Activated B cell treated with CpG ODN at 0.5 μM for 24 hours (primary cell): ENCODE results near the gene SOCS3. TPM values are rescaled to one million over a fixed set of nuclear protein-coding genes. Genes with fewer than 3 reads are reported as not detected.

Experiments used
- ATAC-seq: fragments of 200-7000 bp; cut with Tn5 transposase; one replicate; pipeline ENCODE4 v1.10.0; 2021; ENCODE audit warnings: low read depth, mild to moderate bottlenecking, moderate library complexity
- CTCF ChIA-PET: fragments of 350-600 bp; sonication (Branson Sonifier 250); formaldehyde crosslinking; loops from one replicate; lab custom pipeline; 2021; ENCODE audit warnings: antibody characterized with exemption; lab: Charles Lee
- POLR2A ChIA-PET: fragments of 350-600 bp; sonication (Branson Sonifier 250); formaldehyde crosslinking; loops from one replicate; lab custom pipeline; 2021; ENCODE audit warnings: antibody characterized with exemption; lab: Charles Lee
- DNase-seq: peaks from one replicate; pipeline ENCODE4 v3.0.0; 2022
- H3K27ac Mint-ChIP-seq: one replicate; pipeline ENCODE4 v1.8.0; 2020; ENCODE audit warnings: mixed read lengths
- H3K27me3 Mint-ChIP-seq: one replicate; pipeline ENCODE4 v1.8.0; 2021; ENCODE audit warnings: mixed read lengths
- H3K36me3 Mint-ChIP-seq: one replicate; pipeline ENCODE4 v1.8.0; 2021; ENCODE audit warnings: low read depth, mixed read lengths
- H3K4me1 Mint-ChIP-seq: one replicate; pipeline ENCODE4 v1.8.0; 2021; ENCODE audit warnings: mixed read lengths
- H3K4me3 Mint-ChIP-seq: one replicate; pipeline ENCODE4 v1.8.0; 2020; ENCODE audit warnings: mild to moderate bottlenecking, mixed read lengths
- H3K9me3 Mint-ChIP-seq: one replicate; pipeline ENCODE4 v1.8.0; 2020; ENCODE audit warnings: mixed read lengths
- CTCF ChIP-seq: fragments of 200-600 bp; IDR thresholded peaks from one replicate; pipeline ENCODE4 v1.8.0; 2022; ENCODE audit warnings: antibody characterized with exemption, mild to moderate bottlenecking
- intact Hi-C: fragments of 100-400 bp; cut with micrococcal nuclease; formaldehyde crosslinking; loops from one replicate; pipeline ENCODE4 v1.15.1; 2024
- total RNA-seq: library from RNA; stranded (reverse); gene quantifications from 2 replicates; pipeline ENCODE4 v1.2.3, GENCODE V29; 2022

SOCS3 gene
- total RNA-seq, 1 donor from 2014 or later: 79.9 TPM

GRCh38 chr17:78400581-78401240 is 40.8 kb upstream of the SOCS3 start:
- no peaks in the 10 kb centered on the region for H3K9me3 Mint-ChIP-seq
- intact Hi-C loops: no loop called here
- peaks cover 95% of the 10 kb centered on the region for H3K36me3 Mint-ChIP-seq
- no peak overlapping the region for H3K4me3 Mint-ChIP-seq
- DNase-seq (no peak), ATAC-seq (no peak)
- H3K27ac Mint-ChIP-seq: no peak overlapping the region
- ChIA-PET CTCF (interaction anchor here (1.2 kb wide), 1 partner anchor 40 kb away, joined by 4 read pairs; no protein-coding TSS in a partner anchor), POLR2A (interaction anchor here (0.6 kb wide), 1 partner anchor 202 kb away, joined by 3 read pairs; no protein-coding TSS in a partner anchor)
- no peaks in the 10 kb centered on the region for H3K4me1 Mint-ChIP-seq
- no peak for TF ChIP-seq CTCF
- H3K27me3 Mint-ChIP-seq: no peaks in the 10 kb centered on the region

- POLR2A ChIA-PET: interaction anchor here (0.6 to 0.7 kb wide), 2 partner anchors 40 to 415 kb away, joined by 3 to 5 read pairs; partner anchors contain the start of gene SOCS3
- CTCF ChIA-PET: no interaction called here
- intact Hi-C loops: no loop called here
- ATAC-seq (no peak), DNase-seq (no peak)
- peaks cover 94% of the 10 kb centered on the region for H3K36me3 Mint-ChIP-seq
- no peaks in the 10 kb centered on the region for H3K9me3 Mint-ChIP-seq
- no peaks in the 10 kb centered on the region for H3K27me3 Mint-ChIP-seq
- H3K4me3 Mint-ChIP-seq: no peak overlapping the region
- no peak overlapping the region for H3K27ac Mint-ChIP-seq
- H3K4me1 Mint-ChIP-seq: peaks cover 5% of the 10 kb centered on the region
- no peak for TF ChIP-seq CTCF
These were observed 39.8 kb upstream of the SOCS3 start for GRCh38 chr17:78399693-78400144.

GRCh38 chr17:78399028-78399692 is 39.3 kb upstream of the SOCS3 start:
- Mint-ChIP-seq H3K4me1 (peaks cover 5% of the 10 kb centered on the region), H3K36me3 (peaks cover 92% of the 10 kb centered on the region), H3K27ac (no peak overlapping the region), H3K4me3 (no peak overlapping the region), H3K9me3 (no peaks in the 10 kb centered on the region), H3K27me3 (no peaks in the 10 kb centered on the region)
- no peak for ATAC-seq
- ChIA-PET POLR2A (interaction anchor here (0.6 kb wide), 1 partner anchor 386 kb away, joined by 6 read pairs; no protein-coding TSS in a partner anchor), CTCF (no interaction called here)
- no peak for TF ChIP-seq CTCF
- DNase-seq: no peak
- intact Hi-C loops: no loop called here

- H3K36me3 Mint-ChIP-seq: peaks cover 90% of the 10 kb centered on the region
- ChIA-PET CTCF (no interaction called here), POLR2A (no interaction called here)
- DNase-seq (no peak), ATAC-seq (no peak)
- TF ChIP-seq CTCF: no peak
- no peak overlapping the region for H3K4me3 Mint-ChIP-seq
- peaks cover 8% of the 10 kb centered on the region for H3K4me1 Mint-ChIP-seq
- H3K9me3 Mint-ChIP-seq: no peaks in the 10 kb centered on the region
- intact Hi-C loops: no loop called here
- no peaks in the 10 kb centered on the region for H3K27me3 Mint-ChIP-seq
- no peak overlapping the region for H3K27ac Mint-ChIP-seq
These were observed 38.5 kb upstream of the SOCS3 start for GRCh38 chr17:78398390-78398789.

GRCh38 chr17:78397681-78398101 is 37.8 kb upstream of the SOCS3 start:
- intact Hi-C loops: no loop called here
- H3K4me3 Mint-ChIP-seq: no peak overlapping the region
- POLR2A ChIA-PET: no interaction called here

More at GRCh38 chr17:78397681-78398101, 37.8 kb upstream of the SOCS3 start:
- Mint-ChIP-seq H3K36me3 (peaks cover 85% of the 10 kb centered on the region), H3K27me3 (no peaks in the 10 kb centered on the region), H3K4me1 (peaks cover 10% of the 10 kb centered on the region), H3K9me3 (no peaks in the 10 kb centered on the region), H3K27ac (no peak overlapping the region)
- TF ChIP-seq CTCF: no peak
- ATAC-seq (no peak), DNase-seq (no peak)
- CTCF ChIA-PET: no interaction called here
